ENCODE measurements around the gene AKIRIN1.
"Not testable (repeated sequence)": the region's sequence is repeated elsewhere in the genome, so short reads cannot be mapped to it uniquely, and the experiment has no call there.

DNA sequence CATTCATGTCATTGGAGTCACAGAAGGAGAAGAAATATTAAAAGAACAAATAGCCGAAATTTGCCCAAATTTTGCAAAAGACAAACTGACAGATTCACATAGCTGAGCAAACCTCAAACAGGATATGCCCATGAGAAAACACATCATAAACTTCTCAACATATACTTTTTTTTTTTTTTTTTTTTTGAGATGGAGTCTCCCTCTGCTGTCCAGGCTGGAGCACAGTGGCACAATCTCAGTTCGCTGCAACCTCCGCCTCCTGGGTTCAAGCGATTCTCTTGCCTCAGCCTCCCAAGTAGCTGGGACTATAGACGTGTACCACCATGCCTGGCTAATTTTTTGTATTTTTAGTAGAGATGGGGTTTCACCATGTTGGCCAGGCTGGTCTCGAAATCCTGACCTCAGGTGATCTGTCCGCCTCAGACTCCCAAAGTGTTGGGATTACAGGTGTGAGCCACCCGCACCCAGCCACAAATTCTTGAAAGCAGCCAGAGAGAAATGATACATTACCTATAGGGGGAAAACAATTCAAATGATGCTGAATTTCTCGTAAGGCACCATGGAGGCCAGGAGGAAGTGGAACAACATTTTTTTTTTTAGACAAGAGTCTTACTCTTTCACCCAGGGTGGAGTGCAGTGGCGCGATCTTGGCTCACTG, 60.2 kb downstream of the AKIRIN1 start:
- TF ChIP-seq, protein P1, sequence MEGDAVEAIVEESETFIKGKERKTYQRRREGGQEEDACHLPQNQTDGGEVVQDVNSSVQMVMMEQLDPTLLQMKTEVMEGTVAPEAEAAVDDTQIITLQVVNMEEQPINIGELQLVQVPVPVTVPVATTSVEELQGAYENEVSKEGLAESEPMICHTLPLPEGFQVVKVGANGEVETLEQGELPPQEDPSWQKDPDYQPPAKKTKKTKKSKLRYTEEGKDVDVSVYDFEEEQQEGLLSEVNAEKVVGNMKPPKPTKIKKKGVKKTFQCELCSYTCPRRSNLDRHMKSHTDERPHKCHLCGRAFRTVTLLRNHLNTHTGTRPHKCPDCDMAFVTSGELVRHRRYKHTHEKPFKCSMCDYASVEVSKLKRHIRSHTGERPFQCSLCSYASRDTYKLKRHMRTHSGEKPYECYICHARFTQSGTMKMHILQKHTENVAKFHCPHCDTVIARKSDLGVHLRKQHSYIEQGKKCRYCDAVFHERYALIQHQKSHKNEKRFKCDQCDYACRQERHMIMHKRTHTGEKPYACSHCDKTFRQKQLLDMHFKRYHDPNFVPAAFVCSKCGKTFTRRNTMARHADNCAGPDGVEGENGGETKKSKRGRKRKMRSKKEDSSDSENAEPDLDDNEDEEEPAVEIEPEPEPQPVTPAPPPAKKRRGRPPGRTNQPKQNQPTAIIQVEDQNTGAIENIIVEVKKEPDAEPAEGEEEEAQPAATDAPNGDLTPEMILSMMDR (IDR thresholded peaks at IDR 0.05): not testable (repeated sequence)
- TF ChIP-seq EZH2phosphoT487 (IDR thresholded peaks at IDR 0.05): not testable (repeated sequence)

Measured in neural progenitor cell (in vitro differentiated cells).